HG03442 (cell line): Measurements from ENCODE around the gene DLGAP1.
"Not testable (repeated sequence)": the region's sequence is repeated elsewhere in the genome, so short reads cannot be mapped to it uniquely, and the experiment has no call there.

Source experiments
- ATAC-seq: cut with Tn5 transposase; IDR thresholded peaks from one replicate; pipeline ENCODE4 v1.9.1; 2021; ENCODE audit warnings: mild to moderate bottlenecking, moderate library complexity; ENCODE audit not compliant: unreplicated experiment

Gene DLGAP1

GRCh38 chr18:3652380-3653262 is 802.5 kb downstream of the DLGAP1 start:
- no peak for ATAC-seq

GRCh38 chr18:3651266-3651665 is 803.8 kb downstream of the DLGAP1 start:
- ATAC-seq: no peak

- ATAC-seq: not testable (repeated sequence)
Measured at GRCh38 chr18:3650521-3651042, 804.5 kb downstream of the DLGAP1 start.

GRCh38 chr18:3649633-3650426 is 805.3 kb downstream of the DLGAP1 start:
- no peak for ATAC-seq

- no peak for ATAC-seq
Measured at GRCh38 chr18:3649135-3649632, 805.9 kb downstream of the DLGAP1 start.

- no peak for ATAC-seq
Measured at GRCh38 chr18:3648641-3649040, 806.5 kb downstream of the DLGAP1 start.

- no peak for ATAC-seq
Measured at GRCh38 chr18:3648200-3648599, 806.9 kb downstream of the DLGAP1 start.

GRCh38 chr18:3647636-3648035 is 807.5 kb downstream of the DLGAP1 start:
- no peak for ATAC-seq

- no peak for ATAC-seq
Measured at GRCh38 chr18:3645384-3646156, 809.5 kb downstream of the DLGAP1 start.

GRCh38 chr18:3634250-3634939 is 820.7 kb downstream of the DLGAP1 start:
- ATAC-seq: no peak

GRCh38 chr18:3631887-3632286 is 823.2 kb downstream of the DLGAP1 start:
- ATAC-seq: no peak

- no peak for ATAC-seq
Measured at GRCh38 chr18:3626929-3627458, 828.1 kb downstream of the DLGAP1 start.

- no peak for ATAC-seq
Measured at GRCh38 chr18:3625742-3626091, 829.4 kb downstream of the DLGAP1 start.

GRCh38 chr18:3624935-3625741 is 830.0 kb downstream of the DLGAP1 start:
- ATAC-seq: peak; percentile 60

- ATAC-seq: no peak
Measured at GRCh38 chr18:3624546-3624934, 830.6 kb downstream of the DLGAP1 start.

- no peak for ATAC-seq
Measured at GRCh38 chr18:3623769-3624545, 831.1 kb downstream of the DLGAP1 start.

GRCh38 chr18:3620146-3621119 is 834.7 kb downstream of the DLGAP1 start:
- no peak for ATAC-seq
